Activated CD4-positive, alpha-beta T cell treated with anti-CD3 and anti-CD28 coated beads for 1 hour (primary cell): ENCODE results near the gene HSPH1.

Experiments
- DNase-seq: peaks from one replicate; pipeline ENCODE4 v3.0.0-alpha.2; 2020

HSPH1 gene

GRCh38 chr13:31093145-31093885, 68.4 kb downstream of the HSPH1 start:
- DNase-seq: no peak

GRCh38 chr13:31092646-31093045, 69.1 kb downstream of the HSPH1 start:
- DNase-seq: no peak

DNA sequence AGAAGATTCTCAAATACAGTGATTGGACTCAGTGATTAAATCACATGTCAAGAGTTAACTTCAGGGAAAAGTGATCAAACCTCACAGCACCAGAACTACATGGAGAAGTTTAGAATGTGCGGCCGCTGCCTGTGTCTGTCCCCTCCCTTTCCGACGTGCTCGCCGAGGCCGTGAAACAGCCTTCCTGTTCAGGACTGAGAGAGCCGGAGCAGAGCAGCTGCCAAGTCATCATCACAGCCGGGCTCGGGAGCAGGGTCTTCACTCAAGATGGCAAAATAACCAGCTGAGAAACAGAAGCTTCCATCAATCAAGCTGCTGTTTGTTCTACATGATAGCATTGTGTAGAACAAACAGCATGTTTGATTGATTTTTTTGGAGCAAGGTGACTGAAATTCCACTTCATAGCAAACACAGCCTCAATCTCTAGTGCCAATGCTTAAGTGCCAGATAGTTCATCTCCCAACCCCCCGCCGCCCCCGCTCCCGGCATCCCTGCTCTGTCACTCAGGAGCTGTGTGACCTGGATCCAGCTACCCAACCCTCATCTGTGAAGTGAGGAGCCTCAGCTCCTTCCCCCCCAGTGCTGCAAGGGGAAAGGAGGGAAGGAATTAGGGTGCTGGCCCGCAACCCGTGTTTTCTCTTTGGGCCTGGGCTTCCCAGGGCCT, 70.6 kb downstream of the HSPH1 start:
- no peak for DNase-seq

DNA sequence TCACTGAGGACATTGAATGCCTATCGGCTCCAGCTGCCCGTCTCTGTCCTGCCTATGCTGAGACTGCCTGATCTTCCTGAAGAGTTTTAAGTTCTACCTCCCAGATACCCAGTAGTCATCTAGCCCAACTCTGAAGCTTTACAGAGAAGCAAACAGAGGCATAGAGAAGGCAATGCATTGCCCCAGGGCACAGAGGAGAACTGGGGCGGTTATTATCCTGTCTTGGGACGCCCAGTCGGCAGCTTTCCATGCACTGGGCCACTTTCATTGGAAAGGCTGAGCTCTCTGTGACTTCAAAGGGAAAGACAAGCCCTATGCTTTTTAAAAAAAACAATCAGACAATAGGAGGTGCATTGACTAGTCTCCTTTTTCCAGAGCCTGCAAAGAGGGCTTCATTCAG, 71.6 kb downstream of the HSPH1 start:
- DNase-seq: no peak

GRCh38 chr13:31089649-31090048, 72.1 kb downstream of the HSPH1 start:
- no peak for DNase-seq

DNA sequence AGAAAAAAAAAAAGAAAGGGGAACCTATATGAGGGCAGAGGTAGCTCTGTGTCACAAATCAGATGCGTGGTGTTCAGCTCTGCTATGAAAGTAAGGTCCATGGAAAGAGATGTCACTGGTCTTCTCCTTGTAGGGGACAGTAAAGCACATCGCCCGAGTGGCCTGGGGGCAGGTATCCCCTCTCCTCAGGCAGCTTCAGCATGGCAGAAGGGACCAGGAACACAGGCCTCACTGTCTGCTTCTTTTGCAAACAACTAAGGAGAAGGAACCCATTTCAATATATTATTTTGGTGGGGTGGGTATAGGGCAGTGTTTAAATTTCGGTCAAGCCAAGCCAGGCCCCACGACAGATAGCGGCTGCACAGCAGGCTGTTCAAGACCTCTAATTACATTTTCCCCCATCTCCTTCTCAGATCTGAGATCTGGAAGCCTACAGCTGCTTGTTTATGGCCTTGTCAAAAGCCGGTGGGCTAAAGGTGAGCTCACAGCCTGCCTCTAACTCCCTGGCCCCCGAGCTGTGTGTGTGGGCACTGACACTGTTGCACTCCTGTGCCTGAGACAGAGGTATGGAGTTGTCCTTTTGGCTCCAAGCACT, 72.8 kb downstream of the HSPH1 start:
- no peak for DNase-seq
